Measurements from ENCODE around the gene RADIL.
"Not testable (repeated sequence)": the region's sequence is repeated elsewhere in the genome, so short reads cannot be mapped to it uniquely, and the experiment has no call there.

Gene RADIL

GRCh38 chr7:4794171-4794570 is 89.3 kb downstream of the RADIL start:
- not testable (repeated sequence) for DNase-seq (ENCODE audit: low spot score); FAIRE-seq

GRCh38 chr7:4793385-4793993 is 90.0 kb downstream of the RADIL start:
- DNase-seq (ENCODE audit: low spot score); FAIRE-seq: not testable (repeated sequence)

- FAIRE-seq (no peak), DNase-seq (ENCODE audit: low spot score) (no peak)
Observed at GRCh38 chr7:4792537-4793126, 90.9 kb downstream of the RADIL start.

GRCh38 chr7:4791738-4792536 is 91.6 kb downstream of the RADIL start:
- FAIRE-seq (no peak), DNase-seq (ENCODE audit: low spot score) (no peak)

GRCh38 chr7:4791101-4791737 is 92.3 kb downstream of the RADIL start:
- no peak for DNase-seq (ENCODE audit: low spot score)
- FAIRE-seq = no peak

GRCh38 chr7:4790516-4790991 is 93.0 kb downstream of the RADIL start:
- DNase-seq (ENCODE audit: low spot score) = no peak
- no peak for FAIRE-seq

- no peak for FAIRE-seq
- DNase-seq (ENCODE audit: low spot score) = no peak
Observed at GRCh38 chr7:4790078-4790465, 93.4 kb downstream of the RADIL start.

- FAIRE-seq = no peak
- DNase-seq (ENCODE audit: low spot score) = no peak
Observed at GRCh38 chr7:4789194-4790077, 94.1 kb downstream of the RADIL start.

GRCh38 chr7:4788627-4789189 is 94.8 kb downstream of the RADIL start:
- no peak for FAIRE-seq
- no peak for DNase-seq (ENCODE audit: low spot score)

- no peak for DNase-seq (ENCODE audit: low spot score)
- FAIRE-seq = no peak
Observed at GRCh38 chr7:4787947-4788626, 95.4 kb downstream of the RADIL start.

GRCh38 chr7:4787541-4787940 is 96.0 kb downstream of the RADIL start:
- FAIRE-seq = no peak

GRCh38 chr7:4786015-4786414 is 97.5 kb downstream of the RADIL start:
- DNase-seq (ENCODE audit: low spot score) (no peak), FAIRE-seq (no peak)

More at GRCh38 chr7:4787541-4787940, 96.0 kb downstream of the RADIL start:
- no peak for DNase-seq (ENCODE audit: low spot score)

- no peak for FAIRE-seq
- DNase-seq (ENCODE audit: low spot score) = no peak
Observed at GRCh38 chr7:4785371-4785770, 98.1 kb downstream of the RADIL start.

- FAIRE-seq (no peak), DNase-seq (ENCODE audit: low spot score) (no peak)
Observed at GRCh38 chr7:4784799-4785198, 98.7 kb downstream of the RADIL start.

- FAIRE-seq (no peak), DNase-seq (ENCODE audit: low spot score) (no peak)
Observed at GRCh38 chr7:4783762-4784351, 99.7 kb downstream of the RADIL start.

- FAIRE-seq (no peak), DNase-seq (ENCODE audit: low spot score) (no peak)
Observed at GRCh38 chr7:4783292-4783652, 100.2 kb downstream of the RADIL start.

- DNase-seq (ENCODE audit: low spot score) = no peak
- FAIRE-seq = no peak
Observed at GRCh38 chr7:4782333-4783291, 100.9 kb downstream of the RADIL start.

- no peak for DNase-seq (ENCODE audit: low spot score)
- FAIRE-seq = no peak
Observed at GRCh38 chr7:4781366-4782069, 102.0 kb downstream of the RADIL start.

All from RCC 7860 (cell line).